GM23338 (cell line): Measurements from ENCODE around the gene TEX10. TPM values are rescaled to one million over a fixed set of nuclear protein-coding genes. Genes with fewer than 3 reads are reported as not detected.

Experiments
- EZH2 ChIP-seq: fragments of 200-600 bp; sonication (generic); IDR thresholded peaks from one replicate; pipeline ENCODE4 v1.8.0; 2017; ENCODE audit warnings: antibody characterized with exemption, mild to moderate bottlenecking, low read depth; ENCODE audit not compliant: unreplicated experiment
- NANOG ChIP-seq: IDR thresholded peaks from 2 replicates; pipeline ENCODE4 v1.6.1; 2016; ENCODE audit warnings: antibody characterized with exemption, borderline replicate concordance
- POLR2AphosphoS5 ChIP-seq: IDR thresholded peaks from 2 replicates; pipeline ENCODE4 v1.6.1; 2016; ENCODE audit warnings: antibody characterized with exemption, low read depth
- ZNF114 ChIP-seq: fragments of 250-450 bp; sonication (Bioruptor Pico); IDR thresholded peaks from 2 replicates; pipeline ENCODE4 v1.5.0; 2020; ENCODE audit warnings: mild to moderate bottlenecking, moderate library complexity
- ZNF331 ChIP-seq: fragments of 250-450 bp; sonication (Bioruptor Pico); IDR thresholded peaks from 2 replicates; pipeline ENCODE4 v1.5.0; 2020; ENCODE audit warnings: low read depth, mild to moderate bottlenecking, moderate library complexity
- ZNF462 ChIP-seq: fragments of 250-450 bp; sonication (Bioruptor Pico); IDR thresholded peaks from 2 replicates; pipeline ENCODE4 v1.5.0; 2020; ENCODE audit warnings: mild to moderate bottlenecking, moderate library complexity
- polyA plus RNA-seq: library from polyadenylated mRNA; unstranded; fragments of >200 nt; fragmentation: Nextera tagmentation; extraction: Ambion mirVana; gene quantifications from 2 replicates; pipeline ENCODE4 v1.2.1, GENCODE V29; 2016
- total RNA-seq: library from RNA; depleted of rRNA; stranded (reverse); fragments of >200 nt; shearing (Covaris generic); gene quantifications from 2 replicates; pipeline ENCODE4 v1.2.3, GENCODE V29; 2014
- TF ChIP-seq, protein P1 (sequence below): IDR thresholded peaks from 2 replicates; pipeline ENCODE4 v1.6.1; 2016; ENCODE audit warnings: antibody characterized with exemption
- TF ChIP-seq, protein P2 (sequence below), 2 experiments: fragments of 200-600 bp in 1 of 2; sonication (generic) in 1 of 2; conservative IDR thresholded peaks; 2 replicates each; pipeline versions ENCODE4 v1.5.1 to v1.6.1; 2016 to 2017; ENCODE audit warnings: antibody characterized with exemption in 2 of 2, low read depth in 2 of 2, mild to moderate bottlenecking in 2 of 2, moderate library complexity in 1 of 2

TEX10 gene
- total and polyA plus RNA-seq, 2 experiments from 2014 or later: 35.0 to 102 TPM

DNA sequence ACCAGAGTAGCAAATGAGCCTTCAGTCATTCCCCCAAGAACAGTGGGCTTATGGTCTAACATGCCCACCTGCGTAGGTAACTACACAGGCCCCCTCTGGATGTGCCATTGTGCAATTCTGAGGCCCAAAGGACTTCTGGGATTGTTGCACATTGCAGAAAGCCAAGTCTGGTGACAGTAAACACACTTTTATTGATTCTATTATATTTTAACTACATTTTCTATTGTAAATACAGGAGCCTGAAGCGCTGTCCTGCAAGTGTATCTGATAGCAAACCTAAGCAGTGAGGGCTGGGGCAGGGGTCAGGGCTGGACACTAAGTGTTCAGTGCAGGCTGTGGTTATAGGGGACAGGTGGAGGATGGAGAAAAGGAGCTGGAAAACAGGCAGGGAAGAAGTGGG, 57.5 kb downstream of the TEX10 start (continued):
- no peak for TF ChIP-seq ZNF462
- no peak for TF ChIP-seq ZNF114 (CRISPR knock-in tag)
- no peak for TF ChIP-seq EZH2
- TF ChIP-seq, protein P1, sequence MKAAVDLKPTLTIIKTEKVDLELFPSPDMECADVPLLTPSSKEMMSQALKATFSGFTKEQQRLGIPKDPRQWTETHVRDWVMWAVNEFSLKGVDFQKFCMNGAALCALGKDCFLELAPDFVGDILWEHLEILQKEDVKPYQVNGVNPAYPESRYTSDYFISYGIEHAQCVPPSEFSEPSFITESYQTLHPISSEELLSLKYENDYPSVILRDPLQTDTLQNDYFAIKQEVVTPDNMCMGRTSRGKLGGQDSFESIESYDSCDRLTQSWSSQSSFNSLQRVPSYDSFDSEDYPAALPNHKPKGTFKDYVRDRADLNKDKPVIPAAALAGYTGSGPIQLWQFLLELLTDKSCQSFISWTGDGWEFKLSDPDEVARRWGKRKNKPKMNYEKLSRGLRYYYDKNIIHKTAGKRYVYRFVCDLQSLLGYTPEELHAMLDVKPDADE: no peak
- TF ChIP-seq, protein P2, sequence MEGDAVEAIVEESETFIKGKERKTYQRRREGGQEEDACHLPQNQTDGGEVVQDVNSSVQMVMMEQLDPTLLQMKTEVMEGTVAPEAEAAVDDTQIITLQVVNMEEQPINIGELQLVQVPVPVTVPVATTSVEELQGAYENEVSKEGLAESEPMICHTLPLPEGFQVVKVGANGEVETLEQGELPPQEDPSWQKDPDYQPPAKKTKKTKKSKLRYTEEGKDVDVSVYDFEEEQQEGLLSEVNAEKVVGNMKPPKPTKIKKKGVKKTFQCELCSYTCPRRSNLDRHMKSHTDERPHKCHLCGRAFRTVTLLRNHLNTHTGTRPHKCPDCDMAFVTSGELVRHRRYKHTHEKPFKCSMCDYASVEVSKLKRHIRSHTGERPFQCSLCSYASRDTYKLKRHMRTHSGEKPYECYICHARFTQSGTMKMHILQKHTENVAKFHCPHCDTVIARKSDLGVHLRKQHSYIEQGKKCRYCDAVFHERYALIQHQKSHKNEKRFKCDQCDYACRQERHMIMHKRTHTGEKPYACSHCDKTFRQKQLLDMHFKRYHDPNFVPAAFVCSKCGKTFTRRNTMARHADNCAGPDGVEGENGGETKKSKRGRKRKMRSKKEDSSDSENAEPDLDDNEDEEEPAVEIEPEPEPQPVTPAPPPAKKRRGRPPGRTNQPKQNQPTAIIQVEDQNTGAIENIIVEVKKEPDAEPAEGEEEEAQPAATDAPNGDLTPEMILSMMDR (conservative IDR thresholded peaks at IDR 0.05; ENCODE audit: low read depth in 2 of 2): no peak
- no peak for TF ChIP-seq NANOG
- TF ChIP-seq POLR2AphosphoS5: no peak
- TF ChIP-seq ZNF331 (CRISPR knock-in tag): no peak
